PFSK-1 (cell line): ENCODE results near the gene RBX1.

Experiments used
- FOXP2 ChIP-seq: optimal IDR thresholded peaks from 2 replicates; pipeline ENCODE3; 2011; ENCODE audit warnings: borderline replicate concordance, control low read depth, inconsistent platforms; ENCODE audit not compliant: insufficient read depth; ENCODE audit errors: extremely low read length, extremely low read depth
- POLR2AphosphoS5 ChIP-seq: IDR thresholded peaks from 2 replicates; pipeline ENCODE4 v1.6.1; 2012; ENCODE audit warnings: low read depth, mild to moderate bottlenecking, control low read depth, low read length, moderate library complexity
- REST ChIP-seq, 2 experiments: IDR thresholded peaks; 2 replicates each; pipeline versions ENCODE4 v1.6.1 to v1.8.0; 2011 to 2012; ENCODE audit warnings: low read depth in 2 of 2, low read length in 2 of 2, control low read depth in 1 of 2, inconsistent platforms in 1 of 2, mild to moderate bottlenecking in 1 of 2, moderate library complexity in 1 of 2; ENCODE audit not compliant: insufficient read depth in 1 of 2
- SIN3A ChIP-seq: IDR thresholded peaks from 2 replicates; pipeline ENCODE4 v1.6.1; 2012; ENCODE audit warnings: mild to moderate bottlenecking, low read length, moderate library complexity, borderline replicate concordance; ENCODE audit not compliant: insufficient read depth

GRCh38 chr22:40967111-40967760, 16.1 kb downstream of the RBX1 start:
- TF ChIP-seq FOXP2 (no peak), POLR2AphosphoS5 (no peak), REST (IDR thresholded peaks at IDR 0.05; ENCODE audit: insufficient read depth in 1 of 2, low read depth in 2 of 2, low read length in 2 of 2) (no peak), SIN3A (no peak)
